Measurements from ENCODE around the gene PIK3C2B. TPM values are rescaled to one million over a fixed set of nuclear protein-coding genes. Genes with fewer than 3 reads are reported as not detected.

The PIK3C2B gene
- total RNA-seq, 1 donor from 2014 or later = 256 TPM

DNA sequence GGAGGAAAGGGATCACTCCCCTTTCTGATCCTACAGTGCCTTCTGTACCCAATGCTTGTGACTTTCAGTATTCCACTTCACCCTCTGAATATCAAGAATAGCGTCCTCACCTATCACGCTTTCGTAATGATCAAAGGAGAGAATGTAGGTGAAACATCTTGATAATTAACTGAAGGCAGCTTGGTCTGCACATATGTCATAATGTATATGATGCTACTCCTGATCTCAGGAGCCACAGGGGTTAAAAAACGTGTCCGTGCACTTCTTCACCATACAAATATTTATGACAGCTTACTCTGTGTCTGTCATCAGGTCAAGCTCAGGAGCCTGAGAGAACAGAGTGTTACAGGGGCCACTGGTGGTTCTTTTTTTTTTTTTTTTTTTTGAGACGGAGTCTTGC, 1.2 kb upstream of the PIK3C2B start:
- DNase-seq (ENCODE audit: low spot score) = no peak
- Mint-ChIP-seq H3K9me3 (ENCODE audit: unreplicated experiment) (no peaks in the 10 kb centered on the region), H3K27me3 (ENCODE audit: unreplicated experiment) (peaks cover 9% of the 10 kb centered on the region), H3K4me1 (ENCODE audit: unreplicated experiment) (peaks cover 60% of the 10 kb centered on the region), H3K27ac (ENCODE audit: unreplicated experiment) (peak overlapping the region; percentile 25), H3K36me3 (ENCODE audit: low read depth, unreplicated experiment) (peaks cover 24% of the 10 kb centered on the region), H3K4me3 (ENCODE audit: unreplicated experiment) (peak overlapping the region; percentile 93)
- TF ChIP-seq, protein P1, sequence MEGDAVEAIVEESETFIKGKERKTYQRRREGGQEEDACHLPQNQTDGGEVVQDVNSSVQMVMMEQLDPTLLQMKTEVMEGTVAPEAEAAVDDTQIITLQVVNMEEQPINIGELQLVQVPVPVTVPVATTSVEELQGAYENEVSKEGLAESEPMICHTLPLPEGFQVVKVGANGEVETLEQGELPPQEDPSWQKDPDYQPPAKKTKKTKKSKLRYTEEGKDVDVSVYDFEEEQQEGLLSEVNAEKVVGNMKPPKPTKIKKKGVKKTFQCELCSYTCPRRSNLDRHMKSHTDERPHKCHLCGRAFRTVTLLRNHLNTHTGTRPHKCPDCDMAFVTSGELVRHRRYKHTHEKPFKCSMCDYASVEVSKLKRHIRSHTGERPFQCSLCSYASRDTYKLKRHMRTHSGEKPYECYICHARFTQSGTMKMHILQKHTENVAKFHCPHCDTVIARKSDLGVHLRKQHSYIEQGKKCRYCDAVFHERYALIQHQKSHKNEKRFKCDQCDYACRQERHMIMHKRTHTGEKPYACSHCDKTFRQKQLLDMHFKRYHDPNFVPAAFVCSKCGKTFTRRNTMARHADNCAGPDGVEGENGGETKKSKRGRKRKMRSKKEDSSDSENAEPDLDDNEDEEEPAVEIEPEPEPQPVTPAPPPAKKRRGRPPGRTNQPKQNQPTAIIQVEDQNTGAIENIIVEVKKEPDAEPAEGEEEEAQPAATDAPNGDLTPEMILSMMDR (IDR thresholded peaks at IDR 0.05; ENCODE audit: unreplicated experiment) = no peak

DNA sequence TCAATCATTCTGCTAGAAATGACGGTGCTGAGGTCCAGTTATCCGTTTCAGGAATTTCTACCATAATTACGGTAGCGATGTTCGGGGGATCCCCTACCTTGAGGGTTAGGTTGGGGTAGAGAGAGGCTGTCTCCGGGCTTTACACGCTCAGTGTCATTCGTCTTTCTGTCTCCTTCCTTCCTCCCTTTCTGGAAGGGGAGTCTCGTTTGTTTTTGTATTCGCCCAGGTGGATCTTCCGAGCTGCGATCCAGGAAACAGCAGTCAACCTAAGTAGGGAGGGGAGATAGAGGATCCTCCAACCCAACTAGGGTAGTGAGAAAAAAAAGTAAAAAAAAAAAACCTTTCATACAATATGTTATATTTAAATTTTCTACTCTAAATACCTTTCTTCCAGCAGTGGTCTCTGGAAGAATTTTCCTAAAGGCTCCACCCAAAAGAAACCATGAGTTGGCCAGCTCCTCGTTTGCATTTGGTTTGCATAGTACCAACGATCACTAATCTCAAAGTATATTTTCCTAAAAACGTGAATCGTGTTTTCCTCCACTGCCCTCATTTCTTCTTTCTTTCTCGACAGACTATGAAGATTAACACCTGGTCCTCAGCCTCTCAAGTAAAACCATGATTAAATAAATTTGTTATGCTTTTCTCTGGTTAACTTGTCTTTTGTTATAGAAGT, 611 bp upstream of the PIK3C2B start:
- H3K4me1 Mint-ChIP-seq (ENCODE audit: unreplicated experiment) = peaks cover 66% of the 10 kb centered on the region
- H3K27me3 Mint-ChIP-seq (ENCODE audit: unreplicated experiment) = peaks cover 9% of the 10 kb centered on the region
- DNase-seq (ENCODE audit: low spot score) = no peak
- TF ChIP-seq, protein P1 (IDR thresholded peaks at IDR 0.05; ENCODE audit: unreplicated experiment) = no peak
- H3K4me3 Mint-ChIP-seq (ENCODE audit: unreplicated experiment) = peak overlapping the region; percentile 93
- H3K9me3 Mint-ChIP-seq (ENCODE audit: unreplicated experiment) = no peaks in the 10 kb centered on the region
- H3K27ac Mint-ChIP-seq (ENCODE audit: unreplicated experiment) = peak overlapping the region; percentile 88
- peaks cover 30% of the 10 kb centered on the region for H3K36me3 Mint-ChIP-seq (ENCODE audit: low read depth, unreplicated experiment)

DNA sequence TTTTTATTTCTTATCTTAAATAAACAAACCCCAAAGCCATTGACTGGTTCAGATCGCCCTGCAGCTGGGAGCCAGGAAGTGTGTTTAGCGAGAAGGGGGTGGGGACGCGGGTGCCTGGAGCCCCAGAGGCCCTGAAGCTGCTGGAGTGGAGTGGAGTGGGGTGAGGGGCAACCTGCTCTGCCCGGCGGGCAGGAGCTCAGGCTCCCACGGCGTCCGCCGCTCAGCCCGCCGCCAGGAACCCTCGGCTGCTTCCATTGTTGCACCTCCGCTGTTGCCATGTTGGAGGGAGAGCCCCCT, 673 bp downstream of the PIK3C2B start:
- TF ChIP-seq, protein P1 (IDR thresholded peaks at IDR 0.05; ENCODE audit: unreplicated experiment) = no peak
- H3K4me1 Mint-ChIP-seq (ENCODE audit: unreplicated experiment) = peaks cover 65% of the 10 kb centered on the region
- H3K9me3 Mint-ChIP-seq (ENCODE audit: unreplicated experiment) = no peaks in the 10 kb centered on the region
- H3K4me3 Mint-ChIP-seq (ENCODE audit: unreplicated experiment) = peak overlapping the region; percentile 100
- H3K36me3 Mint-ChIP-seq (ENCODE audit: low read depth, unreplicated experiment) = peaks cover 39% of the 10 kb centered on the region
- H3K27me3 Mint-ChIP-seq (ENCODE audit: unreplicated experiment) = peaks cover 9% of the 10 kb centered on the region
- peak overlapping the region; percentile 89 for H3K27ac Mint-ChIP-seq (ENCODE audit: unreplicated experiment)
- peak; percentile 48 for DNase-seq (ENCODE audit: low spot score)

DNA sequence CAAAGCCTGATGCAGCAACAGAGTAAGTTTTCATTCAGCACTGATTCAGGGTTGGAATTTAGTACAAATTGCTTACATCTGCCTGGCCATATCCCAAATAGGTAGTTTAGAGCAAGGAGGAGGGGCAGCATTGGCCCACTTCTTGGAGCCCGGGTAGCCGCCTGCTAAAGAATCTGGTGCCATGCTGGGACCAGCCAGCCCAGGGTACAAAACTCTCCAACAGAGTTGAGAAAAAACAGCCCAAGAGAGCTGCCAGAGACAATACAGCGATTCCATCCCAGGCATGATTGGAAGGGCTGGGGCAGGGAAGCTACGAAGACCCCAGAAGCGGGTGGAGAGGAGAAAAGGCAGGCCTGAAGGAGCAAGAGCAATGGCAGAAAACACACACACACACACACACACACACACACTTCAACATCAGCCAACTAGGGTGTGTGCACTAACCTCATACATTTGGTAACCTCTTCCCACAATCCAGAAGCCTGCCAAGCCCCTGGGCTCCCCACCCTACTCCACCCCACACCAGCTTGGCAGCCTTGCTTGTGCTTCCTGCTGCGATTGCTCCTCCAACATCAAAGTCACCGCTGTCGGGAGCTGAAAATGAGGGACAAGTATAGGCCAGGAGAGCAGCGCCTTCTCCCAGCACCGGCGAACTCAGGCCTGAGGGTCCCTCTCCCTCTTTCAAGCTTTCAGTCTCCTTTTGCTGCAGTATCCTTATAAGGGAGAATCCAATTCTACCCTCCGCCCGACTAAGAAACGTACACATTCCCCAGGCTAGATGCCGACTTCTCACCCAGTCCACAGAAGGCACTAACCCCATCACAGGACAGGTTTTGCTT, 1.2 kb downstream of the PIK3C2B start:
- Mint-ChIP-seq H3K27ac (ENCODE audit: unreplicated experiment) (peak overlapping the region; percentile 89), H3K9me3 (ENCODE audit: unreplicated experiment) (no peaks in the 10 kb centered on the region), H3K4me3 (ENCODE audit: unreplicated experiment) (peak overlapping the region; percentile 100), H3K4me1 (ENCODE audit: unreplicated experiment) (peaks cover 66% of the 10 kb centered on the region), H3K36me3 (ENCODE audit: low read depth, unreplicated experiment) (peaks cover 43% of the 10 kb centered on the region), H3K27me3 (ENCODE audit: unreplicated experiment) (peaks cover 7% of the 10 kb centered on the region)
- TF ChIP-seq, protein P1 (IDR thresholded peaks at IDR 0.05; ENCODE audit: unreplicated experiment) = no peak
- DNase-seq (ENCODE audit: low spot score) = no peak

DNA sequence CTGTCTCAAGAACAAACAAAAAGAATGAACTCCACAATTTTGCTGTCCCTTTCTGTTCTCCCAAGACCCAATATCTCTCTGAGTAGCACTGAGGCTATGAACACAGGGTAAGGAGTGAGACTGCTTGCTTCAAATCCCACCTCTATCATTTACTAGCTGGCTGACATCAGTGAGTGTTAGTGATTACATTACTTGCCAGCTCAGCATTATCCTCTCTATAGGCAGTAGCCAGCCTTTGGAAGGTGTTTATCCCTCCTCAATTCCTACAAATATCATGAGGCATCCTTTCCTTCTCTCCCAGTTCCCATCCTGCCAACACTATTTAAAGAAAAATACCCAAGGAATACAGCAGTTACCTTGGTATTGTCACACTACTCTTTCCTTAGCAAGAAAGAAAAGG, 3.0 kb downstream of the PIK3C2B start:
- Mint-ChIP-seq H3K36me3 (ENCODE audit: low read depth, unreplicated experiment) (peaks cover 45% of the 10 kb centered on the region), H3K27me3 (ENCODE audit: unreplicated experiment) (peaks cover 5% of the 10 kb centered on the region), H3K9me3 (ENCODE audit: unreplicated experiment) (no peaks in the 10 kb centered on the region), H3K27ac (ENCODE audit: unreplicated experiment) (no peak overlapping the region), H3K4me3 (ENCODE audit: unreplicated experiment) (peak overlapping the region; percentile 100), H3K4me1 (ENCODE audit: unreplicated experiment) (peaks cover 67% of the 10 kb centered on the region)
- DNase-seq (ENCODE audit: low spot score) = no peak
- TF ChIP-seq, protein P1 (IDR thresholded peaks at IDR 0.05; ENCODE audit: unreplicated experiment) = no peak

Measured in endothelial cell (in vitro differentiated cells).